ENCODE results near the gene BLOC1S1. TPM values are rescaled to one million over a fixed set of nuclear protein-coding genes. Genes with fewer than 3 reads are reported as not detected.
A peak's percentile ranks its signal among the peaks of the same experiment; 100 is the strongest.

Gene BLOC1S1
- total and polyA plus RNA-seq, 9 of the 15 experiments (the other 6 are each of a cell fraction or from before 2014, with no cell fraction given) = 75.2 to 161 (median 98.8) TPM

- TF ChIP-seq SMAD3 (CRISPR knock-in tag; conservative IDR thresholded peaks at IDR 0.05) (no peak), NCOR1 (IDR thresholded peaks at IDR 0.05) (no peak)
These were observed 12.5 kb downstream of the BLOC1S1 start (continued) for GRCh38 chr12:55728186-55728938.

GRCh38 chr12:55728939-55729818 lies 13.3 kb downstream of the BLOC1S1 start, which contains the start of gene CD63:
Gene CD63 (minus strand): TSS chr12:55729009. CDS start chr12:55728341, 668 bp downstream.
- peak within 1 kb of the TSS; percentile 95 for H3K4me2 ChIP-seq (ENCODE audit: insufficient read depth, low read length)
- under 1% methylated on average over 37 of the region's 61 CpGs for WGBS (ENCODE audit: insufficient coverage, low coverage, missing lambda C conversion rate)
- peak within 1 kb of the TSS; percentile 69 for H3K4me3 ChIP-seq
- peaks cover 22 to 41% of the 10 kb centered on the region in 2 experiments; a peak in 4 of 5 replicates for H3K4me1 ChIP-seq (replicated peaks in 1 of 2; ENCODE audit: control insufficient read depth in 2 of 2, insufficient read depth in 2 of 2, low read length in 2 of 2)
- peaks cover 32% of the 10 kb centered on the region for H3K36me3 ChIP-seq (ENCODE audit: control insufficient read depth, insufficient read depth, low read length)
- H2AFZ ChIP-seq (ENCODE audit: low read depth, low read length) = peak within 1 kb of the TSS; percentile 85
- peaks cover 28% of the 10 kb centered on the region for H3K79me2 ChIP-seq (ENCODE audit: control insufficient read depth, insufficient read depth, low read length)
- intact Hi-C loops (cut with micrococcal nuclease) (loop anchor here (1.0 kb wide), 1 partner anchor 13 kb away; the partner anchor contains the start of gene BLOC1S1), in situ Hi-C loops (cut with MboI) (no loop called here)
- H3K27me3 ChIP-seq (ENCODE audit: control insufficient read depth in 2 of 2, insufficient read depth in 2 of 2, low read length in 2 of 2) = no peaks in the 10 kb centered on the region
- DNase-seq (ENCODE audit: extremely low read depth in 1 of 4, low spot score in 3 of 4) = peak; percentile 95 to 97 (median 96)
- BruUV-seq (replicated peaks) = TSS peak; percentile 69
- CTCF ChIA-PET (ENCODE audit: low intra/inter-chr PET ratio) = interaction anchor here (0.8 kb wide), 1 partner anchor 10 kb away, joined by 4 read pairs; no protein-coding TSS in a partner anchor
- H3K9ac ChIP-seq (ENCODE audit: insufficient read depth in 1 of 2, low read depth in 2 of 2, low read length in 2 of 2) = peak within 1 kb of the TSS; percentile 94 to 97
- ATAC-seq = peak; percentile 86
- H4K20me1 ChIP-seq (replicated peaks; ENCODE audit: control insufficient read depth, insufficient read depth, low read length) = peaks cover 16% of the 10 kb centered on the region; the same call in 1 of the 2 replicates
- POLR2A ChIA-PET = interaction anchor here (0.6 to 2.0 kb wide), 9 partner anchors 9 to 254 kb away, joined by 3 to 25 read pairs (median 8); partner anchors contain the start of genes BLOC1S1, GDF11, ORMDL2 and RDH5
- H3K9me1 ChIP-seq (ENCODE audit: control insufficient read depth, insufficient read depth, low read length) = no peaks in the 10 kb centered on the region
- peak within 1 kb of the TSS; percentile 97 for H3K27ac ChIP-seq (ENCODE audit: extremely low read depth, low read depth, low read length)
- FAIRE-seq = peak; percentile 97
- no peaks in the 10 kb centered on the region for H3K9me3 ChIP-seq (replicated peaks; ENCODE audit: control insufficient read depth, insufficient read depth, low read depth, low read length)
- TF ChIP-seq RREB1 (CRISPR knock-in tag; IDR thresholded peaks at IDR 0.05) (0 out of 2 replicates have a peak, but pooled peaks have one; percentile 52), KAT7 (CRISPR knock-in tag; IDR thresholded peaks at IDR 0.05; ENCODE audit: borderline replicate concordance) (peak; percentile 84), ARNT (IDR thresholded peaks at IDR 0.05) (0 out of 4 replicates have a peak, but pooled peaks of 1 of the 2 experiments have one; percentile 48), ILF3 (IDR thresholded peaks at IDR 0.05; ENCODE audit: borderline replicate concordance) (no peak; the same call in 1 of the 2 replicates), HNRNPL (IDR thresholded peaks at IDR 0.05; ENCODE audit: low read depth, low read length) (peak; percentile 54; the same call in 1 of the 2 replicates), HINFP (tag; conservative IDR thresholded peaks at IDR 0.05; ENCODE audit: low read depth) (no peak), FOSL1 (tag; conservative IDR thresholded peaks at IDR 0.05) (peak; percentile 98), HDAC8 (tag; IDR thresholded peaks at IDR 0.05) (no peak)
